ENCODE measurements around the gene DENND1B. TPM values are rescaled to one million over a fixed set of nuclear protein-coding genes. Genes with fewer than 3 reads are reported as not detected.

DENND1B gene
- total RNA-seq: 45.5 TPM
- polyA plus RNA-seq: 10 to 100 TPM; 13.8 to 20.9 (median 16.5) TPM

- DNase-seq (peak; percentile 78 to 93 (median 83)), ATAC-seq (ENCODE audit: low read depth in 2 of 2) (peak; percentile 66 to 76)
- H3K4me3 ChIP-seq (ENCODE audit: low read depth, low read length): peak within 1 kb of the TSS; percentile 99
- no peaks in the 10 kb centered on the region for H3K9me3 Mint-ChIP-seq
- H3K4me1 Mint-ChIP-seq: peaks cover 48 to 72% (median 57%) of the 10 kb centered on the region in 4 donors
- H3K4me1 ChIP-seq (ENCODE audit: control insufficient read depth, insufficient read depth, low read length, poor library complexity, severe bottlenecking): peaks cover 64% of the 10 kb centered on the region
- no peaks in the 10 kb centered on the region for H3K27me3 Mint-ChIP-seq
- peaks cover 7% of the 10 kb centered on the region for H3K36me3 ChIP-seq (ENCODE audit: control insufficient read depth, insufficient read depth, low read length)
- no peaks in the 10 kb centered on the region for H3K27me3 ChIP-seq (ENCODE audit: control insufficient read depth, insufficient read depth, low read length)
- peaks cover 6% of the 10 kb centered on the region for H3K36me3 Mint-ChIP-seq
- peak within 1 kb of the TSS; percentile 87 for H3K27ac ChIP-seq (ENCODE audit: insufficient read depth, low read length, poor library complexity, severe bottlenecking)
- peak within 1 kb of the TSS; percentile 98 to 99 (median 98) for H3K27ac Mint-ChIP-seq
- no peaks in the 10 kb centered on the region for H3K9me3 ChIP-seq (ENCODE audit: control insufficient read depth in 2 of 2, low read length in 2 of 2)
- peak within 1 kb of the TSS; percentile 90 to 95 (median 94) for H3K4me3 Mint-ChIP-seq
These were observed at the start of gene DENND1B for GRCh38 chr1:197775282-197776262. DENND1B (minus strand) TSS chr1:197775480; CDS start chr1:197775155, 325 bp downstream.

GRCh38 chr1:197814306-197814705, 39.0 kb upstream of the DENND1B start:
- no peaks in the 10 kb centered on the region for H3K4me1 ChIP-seq (ENCODE audit: control insufficient read depth, insufficient read depth, low read length, poor library complexity, severe bottlenecking)
- H3K4me3 ChIP-seq (ENCODE audit: low read depth, low read length): no peak overlapping the region
- ATAC-seq (ENCODE audit: low read depth in 2 of 2) (no peak), DNase-seq (no peak)
- no peak overlapping the region for H3K27ac Mint-ChIP-seq
- no peaks in the 10 kb centered on the region for H3K9me3 ChIP-seq (ENCODE audit: control insufficient read depth in 2 of 2, low read length in 2 of 2)
- H3K36me3 ChIP-seq (ENCODE audit: control insufficient read depth, insufficient read depth, low read length): no peaks in the 10 kb centered on the region
- peaks cover 0 to 6% (median 2%) of the 10 kb centered on the region in 7 donors for H3K9me3 Mint-ChIP-seq
- H3K27me3 ChIP-seq (ENCODE audit: control insufficient read depth, insufficient read depth, low read length): no peaks in the 10 kb centered on the region
- H3K36me3 Mint-ChIP-seq: no peaks in the 10 kb centered on the region
- H3K4me3 Mint-ChIP-seq: no peak overlapping the region
- H3K27ac ChIP-seq (ENCODE audit: insufficient read depth, low read length, poor library complexity, severe bottlenecking): no peak overlapping the region
- peaks cover 9% of the 10 kb centered on the region for H3K27me3 Mint-ChIP-seq
- no peaks in the 10 kb centered on the region for H3K4me1 Mint-ChIP-seq

GRCh38 chr1:197813741-197814140, 38.5 kb upstream of the DENND1B start:
- ATAC-seq (ENCODE audit: low read depth in 2 of 2) (no peak), DNase-seq (no peak)
- H3K4me3 ChIP-seq (ENCODE audit: low read depth, low read length): no peak overlapping the region
- no peaks in the 10 kb centered on the region for H3K36me3 ChIP-seq (ENCODE audit: control insufficient read depth, insufficient read depth, low read length)
- H3K4me1 Mint-ChIP-seq: peaks cover 0 to 5% (median 0%) of the 10 kb centered on the region in 4 donors
- peaks cover 14% of the 10 kb centered on the region for H3K27me3 Mint-ChIP-seq
- no peak overlapping the region for H3K27ac ChIP-seq (ENCODE audit: insufficient read depth, low read length, poor library complexity, severe bottlenecking)
- H3K36me3 Mint-ChIP-seq: no peaks in the 10 kb centered on the region
- no peak overlapping the region for H3K27ac Mint-ChIP-seq
- H3K9me3 ChIP-seq (ENCODE audit: control insufficient read depth in 2 of 2, low read length in 2 of 2): no peaks in the 10 kb centered on the region
- no peaks in the 10 kb centered on the region for H3K27me3 ChIP-seq (ENCODE audit: control insufficient read depth, insufficient read depth, low read length)
- no peaks in the 10 kb centered on the region for H3K4me1 ChIP-seq (ENCODE audit: control insufficient read depth, insufficient read depth, low read length, poor library complexity, severe bottlenecking)
- H3K4me3 Mint-ChIP-seq: no peak overlapping the region
- H3K9me3 Mint-ChIP-seq: peaks cover 0 to 6% (median 2%) of the 10 kb centered on the region in 7 donors

- Mint-ChIP-seq H3K36me3 (no peaks in the 10 kb centered on the region), H3K27me3 (peaks cover 15% of the 10 kb centered on the region), H3K27ac (no peak overlapping the region), H3K9me3 (peaks cover 0 to 6% (median 2%) of the 10 kb centered on the region in 7 donors), H3K4me1 (peaks cover 0 to 10% (median 4%) of the 10 kb centered on the region in 4 donors), H3K4me3 (no peak overlapping the region)
- no peak for ATAC-seq (ENCODE audit: low read depth in 2 of 2)
- Histone ChIP-seq H3K36me3 (ENCODE audit: control insufficient read depth, insufficient read depth, low read length) (no peaks in the 10 kb centered on the region), H3K27ac (ENCODE audit: insufficient read depth, low read length, poor library complexity, severe bottlenecking) (no peak overlapping the region), H3K4me1 (ENCODE audit: control insufficient read depth, insufficient read depth, low read length, poor library complexity, severe bottlenecking) (no peaks in the 10 kb centered on the region), H3K27me3 (ENCODE audit: control insufficient read depth, insufficient read depth, low read length) (peaks cover 5% of the 10 kb centered on the region), H3K9me3 (ENCODE audit: control insufficient read depth in 2 of 2, low read length in 2 of 2) (no peaks in the 10 kb centered on the region), H3K4me3 (ENCODE audit: low read depth, low read length) (no peak overlapping the region)
- no peak for DNase-seq
These were observed 36.5 kb upstream of the DENND1B start for GRCh38 chr1:197811769-197812168.

- Mint-ChIP-seq H3K4me3 (no peak overlapping the region), H3K4me1 (peaks cover 0 to 10% (median 5%) of the 10 kb centered on the region in 4 donors), H3K27me3 (peaks cover 11% of the 10 kb centered on the region), H3K36me3 (no peaks in the 10 kb centered on the region), H3K9me3 (peaks cover 0 to 6% (median 2%) of the 10 kb centered on the region in 7 donors), H3K27ac (no peak overlapping the region)
- DNase-seq: no peak
- peaks cover 5% of the 10 kb centered on the region for H3K27me3 ChIP-seq (ENCODE audit: control insufficient read depth, insufficient read depth, low read length)
- H3K27ac ChIP-seq (ENCODE audit: insufficient read depth, low read length, poor library complexity, severe bottlenecking): no peak overlapping the region
- no peaks in the 10 kb centered on the region for H3K9me3 ChIP-seq (ENCODE audit: control insufficient read depth in 2 of 2, low read length in 2 of 2)
- H3K36me3 ChIP-seq (ENCODE audit: control insufficient read depth, insufficient read depth, low read length): no peaks in the 10 kb centered on the region
- no peaks in the 10 kb centered on the region for H3K4me1 ChIP-seq (ENCODE audit: control insufficient read depth, insufficient read depth, low read length, poor library complexity, severe bottlenecking)
- H3K4me3 ChIP-seq (ENCODE audit: low read depth, low read length): no peak overlapping the region
- no peak for ATAC-seq (ENCODE audit: low read depth in 2 of 2)
These were observed 35.5 kb upstream of the DENND1B start for GRCh38 chr1:197810812-197811211.

- H3K4me1 Mint-ChIP-seq: peaks cover 0 to 10% (median 5%) of the 10 kb centered on the region in 4 donors
- DNase-seq: peak in 1 of 3 donors; percentile 12
- H3K9me3 ChIP-seq (ENCODE audit: control insufficient read depth in 2 of 2, low read length in 2 of 2): no peaks in the 10 kb centered on the region
- peaks cover 11% of the 10 kb centered on the region for H3K27me3 Mint-ChIP-seq
- H3K4me1 ChIP-seq (ENCODE audit: control insufficient read depth, insufficient read depth, low read length, poor library complexity, severe bottlenecking): no peaks in the 10 kb centered on the region
- no peak for ATAC-seq (ENCODE audit: low read depth in 2 of 2)
- no peaks in the 10 kb centered on the region for H3K36me3 ChIP-seq (ENCODE audit: control insufficient read depth, insufficient read depth, low read length)
- H3K27ac ChIP-seq (ENCODE audit: insufficient read depth, low read length, poor library complexity, severe bottlenecking): no peak overlapping the region
- no peaks in the 10 kb centered on the region for H3K36me3 Mint-ChIP-seq
- no peak overlapping the region for H3K4me3 Mint-ChIP-seq
- H3K4me3 ChIP-seq (ENCODE audit: low read depth, low read length): no peak overlapping the region
- peaks cover 0 to 6% (median 2%) of the 10 kb centered on the region in 7 donors for H3K9me3 Mint-ChIP-seq
- peaks cover 5% of the 10 kb centered on the region for H3K27me3 ChIP-seq (ENCODE audit: control insufficient read depth, insufficient read depth, low read length)
- no peak overlapping the region for H3K27ac Mint-ChIP-seq
These were observed 33.6 kb upstream of the DENND1B start for GRCh38 chr1:197808880-197809279.

- no peak for DNase-seq
- Mint-ChIP-seq H3K27ac (no peak overlapping the region), H3K4me1 (peaks cover 0 to 10% (median 5%) of the 10 kb centered on the region in 4 donors), H3K9me3 (peaks cover 0 to 5% (median 2%) of the 10 kb centered on the region in 7 donors), H3K4me3 (no peak overlapping the region), H3K27me3 (peaks cover 11% of the 10 kb centered on the region), H3K36me3 (no peaks in the 10 kb centered on the region)
- Histone ChIP-seq H3K9me3 (ENCODE audit: control insufficient read depth in 2 of 2, low read length in 2 of 2) (no peaks in the 10 kb centered on the region), H3K27me3 (ENCODE audit: control insufficient read depth, insufficient read depth, low read length) (peaks cover 5% of the 10 kb centered on the region), H3K27ac (ENCODE audit: insufficient read depth, low read length, poor library complexity, severe bottlenecking) (no peak overlapping the region), H3K4me1 (ENCODE audit: control insufficient read depth, insufficient read depth, low read length, poor library complexity, severe bottlenecking) (no peaks in the 10 kb centered on the region), H3K4me3 (ENCODE audit: low read depth, low read length) (no peak overlapping the region), H3K36me3 (ENCODE audit: control insufficient read depth, insufficient read depth, low read length) (no peaks in the 10 kb centered on the region)
- no peak for ATAC-seq (ENCODE audit: low read depth in 2 of 2)
These were observed 32.6 kb upstream of the DENND1B start for GRCh38 chr1:197807739-197808453.
